ENCODE measurements around the gene SEH1L. TPM values are rescaled to one million over a fixed set of nuclear protein-coding genes. Genes with fewer than 3 reads are reported as not detected.
"Not testable (repeated sequence)": the region's sequence is repeated elsewhere in the genome, so short reads cannot be mapped to it uniquely, and the experiment has no call there.

The SEH1L gene
- 46.4 TPM for polyA plus RNA-seq (ENCODE audit: insufficient read length)
- long read RNA-seq, donor 1, full-length matches to known transcripts: 10 of 10 reads
- long read RNA-seq, donor 1, partial matches to known transcripts: 0 of 10 reads
- long read RNA-seq, donor 1, other reads (novel, unspliced or antisense): 0 of 10 reads
- long read RNA-seq, donor 2, partial matches to known transcripts: 0 of 2 reads
- long read RNA-seq, donor 2, other reads (novel, unspliced or antisense): 0 of 2 reads
- long read RNA-seq, donor 3, transcript SEH1L-201 (9 exons, 3,494 nt): major isoform, 6 of 6 reads
- long read RNA-seq, donor 3, partial matches to known transcripts: 0 of 6 reads
- long read RNA-seq, donor 3, other reads (novel, unspliced or antisense): 0 of 6 reads
- long read RNA-seq, donor 4: 0 reads
- long read RNA-seq, donor 5, full-length matches to known transcripts: 8 of 8 reads
- long read RNA-seq, donor 5, partial matches to known transcripts: 0 of 8 reads
- long read RNA-seq, donor 5, other reads (novel, unspliced or antisense): 0 of 8 reads
- long read RNA-seq, donor 6, transcript SEH1L-201 (9 exons, 3,494 nt): major isoform, 7 of 7 reads
- long read RNA-seq, donor 6, partial matches to known transcripts: 0 of 7 reads
- long read RNA-seq, donor 6, other reads (novel, unspliced or antisense): 0 of 7 reads
- long read RNA-seq, donor 7, transcript SEH1L-201 (9 exons, 3,494 nt): major isoform, 10 of 10 reads
- long read RNA-seq, donor 7, partial matches to known transcripts: 0 of 10 reads
- long read RNA-seq, donor 7, other reads (novel, unspliced or antisense): 0 of 10 reads
- long read RNA-seq, donor 8, full-length matches to known transcripts: 7 of 7 reads
- long read RNA-seq, donor 8, partial matches to known transcripts: 0 of 7 reads
- long read RNA-seq, donor 8, other reads (novel, unspliced or antisense): 0 of 7 reads

GRCh38 chr18:12947285-12948049 lies at the start of gene SEH1L:
TSS of gene SEH1L (plus strand) at chr18:12948011. CDS start at chr18:12948122, 111 bp downstream.
- DNase-seq: peak; percentile 96

GRCh38 chr18:12901208-12901607 lies 46.6 kb upstream of the SEH1L start:
- not testable (repeated sequence) for DNase-seq

GRCh38 chr18:12904012-12904516 lies 43.7 kb upstream of the SEH1L start:
- DNase-seq: peak; percentile 50

- DNase-seq: no peak
These were observed 41.7 kb upstream of the SEH1L start for GRCh38 chr18:12906119-12906518.

- DNase-seq: no peak
These were observed 41.0 kb upstream of the SEH1L start for GRCh38 chr18:12906773-12907172.

- no peak for DNase-seq
These were observed 40.4 kb upstream of the SEH1L start for GRCh38 chr18:12907258-12907925.

- no peak for DNase-seq
These were observed 39.1 kb upstream of the SEH1L start for GRCh38 chr18:12908706-12909105.

- peak; percentile 18 for DNase-seq
These were observed 36.5 kb upstream of the SEH1L start for GRCh38 chr18:12911025-12911928.

- DNase-seq: no peak
These were observed 35.7 kb upstream of the SEH1L start for GRCh38 chr18:12911929-12912703.

GRCh38 chr18:12921178-12921577 lies 26.6 kb upstream of the SEH1L start:
- no peak for DNase-seq

GRCh38 chr18:12922266-12922665 lies 25.5 kb upstream of the SEH1L start:
- no peak for DNase-seq

GRCh38 chr18:12924616-12925015 lies 23.2 kb upstream of the SEH1L start:
- DNase-seq: no peak

GRCh38 chr18:12928206-12928605 lies 19.6 kb upstream of the SEH1L start:
- no peak for DNase-seq

- no peak for DNase-seq
These were observed 19.2 kb upstream of the SEH1L start for GRCh38 chr18:12928641-12929040.

- DNase-seq: no peak
These were observed 18.2 kb upstream of the SEH1L start for GRCh38 chr18:12929477-12930083.

GRCh38 chr18:12930376-12930775 lies 17.4 kb upstream of the SEH1L start:
- no peak for DNase-seq

- DNase-seq: no peak
These were observed 16.9 kb upstream of the SEH1L start for GRCh38 chr18:12930908-12931307.

- no peak for DNase-seq
These were observed 14.5 kb upstream of the SEH1L start for GRCh38 chr18:12933327-12933726.
